ENCODE measurements around the gene CFAP54.

Gene CFAP54

DNA sequence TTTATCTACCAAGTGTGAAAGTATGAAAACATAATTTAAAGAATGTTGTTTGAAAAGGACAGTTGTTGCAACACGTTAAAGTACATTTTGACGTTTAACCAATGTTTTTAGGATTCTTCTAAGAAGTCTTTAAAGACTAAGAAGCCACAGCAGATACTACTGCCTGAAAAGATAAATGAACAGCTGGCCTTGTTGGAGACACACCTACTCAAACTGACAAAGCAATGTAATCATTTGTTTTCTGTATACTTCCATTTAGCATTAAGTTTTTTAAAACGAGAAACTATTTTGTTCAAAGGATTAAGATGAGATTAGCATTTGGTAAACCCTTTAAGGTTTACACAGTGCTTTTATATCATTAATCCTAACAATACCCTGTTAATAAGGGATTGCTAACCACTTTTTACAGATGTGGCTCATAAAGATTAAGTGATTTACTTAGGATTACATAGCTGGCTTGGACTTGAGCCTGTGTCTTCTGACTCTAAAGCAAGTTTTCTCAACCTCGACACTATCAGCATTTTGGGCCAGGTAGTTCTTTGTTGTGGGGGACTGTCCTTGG, 134.4 kb downstream of the CFAP54 start:
- no peak for ATAC-seq
- no peak for TF ChIP-seq TOX (CRISPR knock-in tag; IDR thresholded peaks at IDR 0.05; ENCODE audit: borderline replicate concordance)
- TF ChIP-seq ZC3H10 (CRISPR knock-in tag; IDR thresholded peaks at IDR 0.05): no peak
- TF ChIP-seq, protein P1, sequence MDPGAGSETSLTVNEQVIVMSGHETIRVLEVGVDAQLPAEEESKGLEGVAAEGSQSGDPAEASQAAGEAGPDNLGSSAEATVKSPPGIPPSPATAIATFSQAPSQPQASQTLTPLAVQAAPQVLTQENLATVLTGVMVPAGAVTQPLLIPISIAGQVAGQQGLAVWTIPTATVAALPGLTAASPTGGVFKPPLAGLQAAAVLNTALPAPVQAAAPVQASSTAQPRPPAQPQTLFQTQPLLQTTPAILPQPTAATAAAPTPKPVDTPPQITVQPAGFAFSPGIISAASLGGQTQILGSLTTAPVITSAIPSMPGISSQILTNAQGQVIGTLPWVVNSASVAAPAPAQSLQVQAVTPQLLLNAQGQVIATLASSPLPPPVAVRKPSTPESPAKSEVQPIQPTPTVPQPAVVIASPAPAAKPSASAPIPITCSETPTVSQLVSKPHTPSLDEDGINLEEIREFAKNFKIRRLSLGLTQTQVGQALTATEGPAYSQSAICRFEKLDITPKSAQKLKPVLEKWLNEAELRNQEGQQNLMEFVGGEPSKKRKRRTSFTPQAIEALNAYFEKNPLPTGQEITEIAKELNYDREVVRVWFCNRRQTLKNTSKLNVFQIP (CRISPR knock-in tag; IDR thresholded peaks at IDR 0.05; ENCODE audit: borderline replicate concordance, low read depth): no peak
- TF ChIP-seq, protein P2, sequence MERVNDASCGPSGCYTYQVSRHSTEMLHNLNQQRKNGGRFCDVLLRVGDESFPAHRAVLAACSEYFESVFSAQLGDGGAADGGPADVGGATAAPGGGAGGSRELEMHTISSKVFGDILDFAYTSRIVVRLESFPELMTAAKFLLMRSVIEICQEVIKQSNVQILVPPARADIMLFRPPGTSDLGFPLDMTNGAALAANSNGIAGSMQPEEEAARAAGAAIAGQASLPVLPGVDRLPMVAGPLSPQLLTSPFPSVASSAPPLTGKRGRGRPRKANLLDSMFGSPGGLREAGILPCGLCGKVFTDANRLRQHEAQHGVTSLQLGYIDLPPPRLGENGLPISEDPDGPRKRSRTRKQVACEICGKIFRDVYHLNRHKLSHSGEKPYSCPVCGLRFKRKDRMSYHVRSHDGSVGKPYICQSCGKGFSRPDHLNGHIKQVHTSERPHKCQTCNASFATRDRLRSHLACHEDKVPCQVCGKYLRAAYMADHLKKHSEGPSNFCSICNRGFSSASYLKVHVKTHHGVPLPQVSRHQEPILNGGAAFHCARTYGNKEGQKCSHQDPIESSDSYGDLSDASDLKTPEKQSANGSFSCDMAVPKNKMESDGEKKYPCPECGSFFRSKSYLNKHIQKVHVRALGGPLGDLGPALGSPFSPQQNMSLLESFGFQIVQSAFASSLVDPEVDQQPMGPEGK (CRISPR knock-in tag; IDR thresholded peaks at IDR 0.05; ENCODE audit: borderline replicate concordance): no peak
- TF ChIP-seq ZNF70 (CRISPR knock-in tag; IDR thresholded peaks at IDR 0.05): no peak
- no peak for TF ChIP-seq RARB (CRISPR knock-in tag; IDR thresholded peaks at IDR 0.05)
- TF ChIP-seq ISL1 (CRISPR knock-in tag; IDR thresholded peaks at IDR 0.05): no peak
- no peak for TF ChIP-seq CSDC2 (CRISPR knock-in tag; IDR thresholded peaks at IDR 0.05)
- no peak for TF ChIP-seq PPARA (CRISPR knock-in tag; IDR thresholded peaks at IDR 0.05; ENCODE audit: borderline replicate concordance)

DNA sequence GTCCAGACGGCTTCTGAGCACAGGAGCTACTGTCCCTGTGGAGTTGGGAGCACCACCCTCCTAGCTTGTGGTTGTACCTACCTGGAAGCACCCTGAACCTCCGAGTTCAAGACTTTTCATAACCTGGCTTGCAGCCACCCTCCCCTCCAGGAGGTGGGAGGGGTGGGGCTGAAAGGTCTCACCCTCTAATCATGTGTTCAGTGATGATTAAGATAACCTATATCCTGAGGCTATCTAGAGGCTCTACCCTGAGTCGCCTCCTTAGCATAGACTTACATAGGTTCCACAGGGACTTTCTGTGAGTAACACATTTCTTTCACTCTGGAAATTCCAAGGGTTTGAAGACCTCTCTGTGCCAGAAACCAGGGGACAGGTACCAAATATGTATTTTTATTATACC, 146.5 kb downstream of the CFAP54 start:
- no peak for ATAC-seq
- TF ChIP-seq BACH2 (CRISPR knock-in tag; IDR thresholded peaks at IDR 0.05; ENCODE audit: borderline replicate concordance): no peak
- no peak for TF ChIP-seq RARB (CRISPR knock-in tag; IDR thresholded peaks at IDR 0.05)
- TF ChIP-seq PPARA (CRISPR knock-in tag; IDR thresholded peaks at IDR 0.05; ENCODE audit: borderline replicate concordance): no peak
- TF ChIP-seq CSDC2 (CRISPR knock-in tag; IDR thresholded peaks at IDR 0.05): no peak
- no peak for TF ChIP-seq ZFP3 (CRISPR knock-in tag; IDR thresholded peaks at IDR 0.05)
- TF ChIP-seq TOX (CRISPR knock-in tag; IDR thresholded peaks at IDR 0.05; ENCODE audit: borderline replicate concordance): no peak
- TF ChIP-seq ISL1 (CRISPR knock-in tag; IDR thresholded peaks at IDR 0.05): no peak
- TF ChIP-seq ZNF70 (CRISPR knock-in tag; IDR thresholded peaks at IDR 0.05): no peak
- TF ChIP-seq, protein P3, sequence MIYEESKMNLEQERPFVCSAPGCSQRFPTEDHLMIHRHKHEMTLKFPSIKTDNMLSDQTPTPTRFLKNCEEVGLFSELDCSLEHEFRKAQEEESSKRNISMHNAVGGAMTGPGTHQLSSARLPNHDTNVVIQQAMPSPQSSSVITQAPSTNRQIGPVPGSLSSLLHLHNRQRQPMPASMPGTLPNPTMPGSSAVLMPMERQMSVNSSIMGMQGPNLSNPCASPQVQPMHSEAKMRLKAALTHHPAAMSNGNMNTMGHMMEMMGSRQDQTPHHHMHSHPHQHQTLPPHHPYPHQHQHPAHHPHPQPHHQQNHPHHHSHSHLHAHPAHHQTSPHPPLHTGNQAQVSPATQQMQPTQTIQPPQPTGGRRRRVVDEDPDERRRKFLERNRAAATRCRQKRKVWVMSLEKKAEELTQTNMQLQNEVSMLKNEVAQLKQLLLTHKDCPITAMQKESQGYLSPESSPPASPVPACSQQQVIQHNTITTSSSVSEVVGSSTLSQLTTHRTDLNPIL (CRISPR knock-in tag; IDR thresholded peaks at IDR 0.05; ENCODE audit: low read depth): no peak
- TF ChIP-seq, protein P2 (CRISPR knock-in tag; IDR thresholded peaks at IDR 0.05; ENCODE audit: borderline replicate concordance): no peak
- TF ChIP-seq SNAI2 (CRISPR knock-in tag; IDR thresholded peaks at IDR 0.05): no peak

DNA sequence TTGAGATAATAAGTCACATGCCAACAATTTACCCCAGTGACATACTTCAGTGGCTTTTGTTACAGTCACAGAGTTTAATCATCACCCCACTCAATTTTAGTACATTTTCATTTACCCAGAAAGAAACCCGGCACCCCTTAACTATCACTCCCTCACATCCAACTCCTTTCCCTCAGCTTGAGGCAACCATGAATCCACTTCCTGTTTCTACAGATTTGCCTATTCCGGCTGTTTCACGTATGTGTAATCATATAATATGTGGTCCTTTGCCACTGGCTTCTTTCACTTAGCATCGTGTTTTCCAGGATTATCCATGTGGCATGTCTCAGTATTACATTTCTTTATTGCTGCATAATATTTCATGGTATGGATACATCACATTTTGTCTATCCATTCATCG, 147.5 kb downstream of the CFAP54 start:
- no peak for ATAC-seq
- TF ChIP-seq ZNF565 (CRISPR knock-in tag; conservative IDR thresholded peaks at IDR 0.05; ENCODE audit: low read depth): no peak
- TF ChIP-seq ZFP30 (CRISPR knock-in tag; IDR thresholded peaks at IDR 0.05): no peak

DNA sequence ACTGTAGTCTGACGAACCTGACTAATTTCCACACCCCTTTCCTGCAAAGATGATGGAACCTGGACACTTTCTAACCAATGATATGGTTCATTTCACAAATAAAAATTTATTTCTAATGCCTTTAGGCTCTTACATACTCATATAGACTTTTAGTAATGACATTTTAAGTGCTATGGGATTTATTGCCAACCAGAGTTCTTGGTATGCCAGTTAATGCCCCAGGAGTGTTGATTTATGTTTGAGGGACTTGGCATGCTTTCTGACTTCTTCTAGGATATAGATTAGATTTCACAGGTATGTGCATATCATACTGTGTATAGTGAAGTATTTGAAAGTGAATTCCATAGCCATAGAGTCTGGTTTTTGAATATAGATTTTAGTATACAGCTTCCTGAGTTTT, 159.5 kb downstream of the CFAP54 start:
- TF ChIP-seq, protein P1 (CRISPR knock-in tag; IDR thresholded peaks at IDR 0.05; ENCODE audit: borderline replicate concordance, low read depth): no peak
- TF ChIP-seq ISL1 (CRISPR knock-in tag; IDR thresholded peaks at IDR 0.05): peak; percentile 62
- no peak for ATAC-seq

DNA sequence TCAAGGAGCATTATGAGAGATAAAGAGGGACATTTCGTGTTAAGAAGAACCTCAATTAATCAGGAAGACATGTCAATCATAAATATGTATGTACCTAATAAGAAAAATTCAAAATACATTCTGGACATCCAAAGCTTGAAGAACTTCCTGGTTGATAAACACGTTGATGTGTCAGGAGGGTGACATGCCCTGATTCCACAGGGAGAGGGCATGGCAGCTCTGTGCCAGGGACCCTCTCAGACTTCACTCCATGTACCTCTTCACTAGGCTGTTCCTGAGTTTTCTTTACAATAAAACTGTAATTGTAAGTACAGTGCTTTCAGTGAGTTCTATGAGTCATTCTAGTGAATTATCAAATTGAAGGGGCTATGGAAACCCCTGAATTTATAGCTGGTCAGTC, 163.5 kb downstream of the CFAP54 start:
- no peak for ATAC-seq
- TF ChIP-seq, protein P3 (CRISPR knock-in tag; IDR thresholded peaks at IDR 0.05; ENCODE audit: low read depth): no peak

Measured in SK-N-SH treated with all-trans-retinoic acid at 6 μM for 48 hours (cell line).